ENCODE data around the gene TMC8. TPM values are rescaled to one million over a fixed set of nuclear protein-coding genes. Genes with fewer than 3 reads are reported as not detected.
"Not testable (repeated sequence)": the region's sequence is repeated elsewhere in the genome, so short reads cannot be mapped to it uniquely, and the experiment has no call there.

TMC8 gene
- total and polyA plus RNA-seq, 8 donors, result 0.51 to 6.0 (median 2.2) TPM

DNA sequence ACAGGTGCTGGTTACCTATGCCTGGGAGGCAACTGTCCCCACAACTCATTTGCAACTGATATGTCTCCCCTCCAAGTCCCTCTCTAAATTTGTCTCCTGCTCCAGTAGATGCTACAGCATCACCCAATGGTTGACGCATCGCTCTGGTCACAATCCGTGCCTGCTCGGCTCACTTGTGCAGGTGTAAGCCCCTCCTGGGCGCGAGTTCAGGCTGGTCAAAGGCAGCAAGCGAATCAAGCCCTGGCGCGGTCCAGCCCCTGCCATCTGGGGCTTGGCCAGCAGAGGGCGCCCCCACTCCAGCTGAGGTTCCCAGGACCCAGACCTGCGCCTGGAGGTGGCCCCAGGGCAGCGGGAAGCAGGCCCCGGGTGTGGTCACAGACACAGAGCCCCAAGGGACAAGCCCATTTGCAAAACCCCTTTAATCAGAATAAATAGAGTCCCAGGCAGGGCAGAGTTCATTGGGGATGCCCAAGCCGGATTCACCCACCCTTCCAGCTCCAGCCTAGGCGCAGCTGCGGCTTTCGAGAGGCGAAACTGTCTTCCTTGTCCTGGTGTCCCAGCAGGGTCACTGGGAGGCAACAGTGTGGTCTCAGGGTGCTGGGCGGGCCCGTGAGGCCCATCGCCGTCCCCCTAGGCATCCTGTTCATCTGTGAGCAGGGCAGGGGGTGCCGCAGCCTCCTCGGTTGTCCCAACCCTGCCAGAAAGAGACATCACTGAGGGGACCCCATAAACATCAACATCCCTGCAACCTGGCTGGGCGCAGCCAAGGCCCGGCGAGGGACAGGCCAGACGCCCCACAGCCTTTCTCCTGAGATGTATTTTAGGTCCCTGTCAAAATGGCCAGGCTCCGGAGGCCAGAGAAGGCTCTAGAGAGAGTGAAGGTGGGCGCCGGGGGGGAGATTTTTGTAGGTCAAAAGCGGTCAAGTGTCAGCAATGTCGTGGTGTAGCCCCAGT is 17.8 kb upstream of the TMC8 start:
- Histone ChIP-seq H3K4me1 (no peaks in the 10 kb centered on the region), H3K9me3 (no peaks in the 10 kb centered on the region), H3K4me3 (no peak overlapping the region), H3K27me3 (no peaks in the 10 kb centered on the region), H3K36me3 (no peaks in the 10 kb centered on the region), H3K27ac (no peak overlapping the region)
- TF ChIP-seq, protein P1, sequence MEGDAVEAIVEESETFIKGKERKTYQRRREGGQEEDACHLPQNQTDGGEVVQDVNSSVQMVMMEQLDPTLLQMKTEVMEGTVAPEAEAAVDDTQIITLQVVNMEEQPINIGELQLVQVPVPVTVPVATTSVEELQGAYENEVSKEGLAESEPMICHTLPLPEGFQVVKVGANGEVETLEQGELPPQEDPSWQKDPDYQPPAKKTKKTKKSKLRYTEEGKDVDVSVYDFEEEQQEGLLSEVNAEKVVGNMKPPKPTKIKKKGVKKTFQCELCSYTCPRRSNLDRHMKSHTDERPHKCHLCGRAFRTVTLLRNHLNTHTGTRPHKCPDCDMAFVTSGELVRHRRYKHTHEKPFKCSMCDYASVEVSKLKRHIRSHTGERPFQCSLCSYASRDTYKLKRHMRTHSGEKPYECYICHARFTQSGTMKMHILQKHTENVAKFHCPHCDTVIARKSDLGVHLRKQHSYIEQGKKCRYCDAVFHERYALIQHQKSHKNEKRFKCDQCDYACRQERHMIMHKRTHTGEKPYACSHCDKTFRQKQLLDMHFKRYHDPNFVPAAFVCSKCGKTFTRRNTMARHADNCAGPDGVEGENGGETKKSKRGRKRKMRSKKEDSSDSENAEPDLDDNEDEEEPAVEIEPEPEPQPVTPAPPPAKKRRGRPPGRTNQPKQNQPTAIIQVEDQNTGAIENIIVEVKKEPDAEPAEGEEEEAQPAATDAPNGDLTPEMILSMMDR (IDR thresholded peaks at IDR 0.05), result peak; percentile 97 to 99 (median 98)
- WGBS, 2 donors, result 41 to 55% methylated on average over 32 to 33 of the region's 33 CpGs
- FAIRE-seq (no peak), ATAC-seq (peak; percentile 75 to 87 (median 85)), DNase-seq (peak in 5 of 6 donors; percentile 59 to 97 (median 85))
- intact Hi-C loops (cut with DNase I), result loop anchor here in 2 of 3 donors (5.0 to 10.0 kb wide), 2 partner anchors 135 to 312 kb away; no protein-coding TSS in a partner anchor

DNA sequence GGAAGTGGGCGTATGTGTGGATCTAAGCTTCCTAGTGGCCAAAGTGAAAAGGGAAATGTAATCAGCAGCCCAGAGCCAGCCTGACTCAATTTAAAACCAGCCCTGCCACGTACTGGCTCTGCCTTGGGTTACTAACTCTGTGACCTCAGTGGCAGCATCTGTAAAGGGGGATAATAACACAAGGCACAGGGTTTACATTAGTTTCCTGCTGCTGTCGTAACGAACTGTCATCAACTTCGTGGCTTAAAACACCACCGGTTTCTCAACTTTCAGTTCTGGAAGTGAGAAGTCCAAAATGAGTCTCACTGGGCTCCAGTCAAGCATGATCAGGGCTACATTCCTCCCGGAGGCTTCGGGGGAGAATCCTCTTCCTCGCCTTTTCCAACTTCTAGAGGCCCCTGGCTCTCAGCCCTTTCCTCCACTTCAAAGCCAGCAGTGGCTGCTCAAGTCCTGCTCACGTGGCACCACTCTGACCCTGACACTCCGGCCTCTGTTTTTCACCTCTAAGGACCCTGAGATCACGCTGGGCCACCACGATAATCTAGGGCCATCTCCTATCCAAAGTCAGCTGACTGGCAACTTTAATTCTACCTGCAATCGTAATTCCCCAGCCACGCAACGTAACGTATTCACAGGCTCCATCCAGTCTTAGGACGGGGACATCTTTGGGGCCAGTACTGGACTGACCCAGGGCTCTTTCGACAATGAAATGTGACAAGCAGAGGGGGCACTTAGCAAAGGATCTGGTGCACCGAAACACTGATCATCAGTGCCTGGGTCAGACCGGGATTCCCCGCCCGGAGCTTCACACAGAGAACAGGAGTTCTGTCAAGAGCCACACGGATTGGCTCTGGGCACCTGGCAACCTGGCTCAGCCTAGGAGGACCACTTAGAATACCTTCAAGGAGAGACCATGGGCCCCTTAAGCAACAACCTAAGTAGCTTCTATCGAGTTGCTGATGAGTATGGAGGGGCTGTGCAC is 16.5 kb upstream of the TMC8 start:
- H3K36me3 ChIP-seq, result no peaks in the 10 kb centered on the region
- H3K27me3 ChIP-seq, result no peaks in the 10 kb centered on the region
- no peaks in the 10 kb centered on the region for H3K4me1 ChIP-seq
- H3K9me3 ChIP-seq, result no peaks in the 10 kb centered on the region
- H3K27ac ChIP-seq, result no peak overlapping the region
- TF ChIP-seq, protein P1 (IDR thresholded peaks at IDR 0.05), result no peak
- no peak overlapping the region for H3K4me3 ChIP-seq
- 78 to 84% methylated on average over 25 of the region's 25 CpGs for WGBS, 2 donors
- FAIRE-seq (no peak), ATAC-seq (no peak), DNase-seq (peak in 1 of 6 donors; percentile 17)
- intact Hi-C loops (cut with DNase I), result loop anchor here in 2 of 3 donors (5.0 to 10.0 kb wide), 2 partner anchors 133 to 311 kb away; no protein-coding TSS in a partner anchor

DNA sequence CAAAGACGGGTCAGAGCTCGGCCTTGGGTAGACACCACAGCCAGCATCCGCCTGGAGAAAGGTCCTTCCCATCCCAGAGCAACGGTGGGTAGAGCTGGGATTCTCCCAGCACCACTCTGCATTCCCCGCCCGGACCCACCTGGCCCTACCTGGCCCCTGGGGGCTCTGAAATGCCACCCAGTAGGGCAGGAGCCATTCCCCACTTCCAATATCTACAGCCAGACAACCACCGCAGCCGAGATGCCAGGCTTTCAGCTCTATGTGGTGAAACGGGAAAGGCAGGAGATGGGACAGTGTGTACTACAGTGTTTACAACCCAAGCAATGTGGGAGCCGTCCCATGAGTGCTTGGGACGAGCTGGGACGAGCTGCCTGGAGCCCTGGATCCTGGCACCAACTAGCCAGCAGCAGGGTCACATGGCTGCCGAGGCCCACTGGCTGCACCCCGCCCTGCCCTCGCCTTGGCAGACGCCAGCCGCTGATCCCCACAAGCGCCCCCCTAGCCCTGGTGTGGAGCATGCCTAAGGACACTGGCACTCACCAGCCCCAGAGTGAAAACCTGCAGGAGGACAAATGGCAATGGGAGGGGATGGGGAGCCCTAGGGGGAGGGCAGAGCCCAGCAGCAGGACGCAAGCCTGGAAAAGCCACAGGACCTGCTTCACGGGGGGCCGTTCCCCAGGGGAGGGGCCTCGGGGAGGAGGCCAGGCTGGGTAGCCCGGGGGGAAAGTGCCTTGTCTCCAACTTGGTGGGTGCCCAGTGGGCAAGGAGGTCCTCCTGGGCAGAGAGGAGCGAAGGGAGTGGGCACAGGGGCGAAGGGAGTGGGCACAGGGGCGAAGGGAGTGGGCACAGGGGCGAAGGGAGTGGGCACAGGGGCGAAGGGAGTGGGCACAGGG is 15.5 kb upstream of the TMC8 start:
- no peaks in the 10 kb centered on the region for H3K36me3 ChIP-seq
- H3K4me3 ChIP-seq, result no peak overlapping the region
- H3K4me1 ChIP-seq, result no peaks in the 10 kb centered on the region
- intact Hi-C loops (cut with DNase I), result loop anchor here in 2 of 3 donors (5.0 to 10.0 kb wide), 2 partner anchors 132 to 310 kb away; no protein-coding TSS in a partner anchor
- H3K9me3 ChIP-seq, result no peaks in the 10 kb centered on the region
- TF ChIP-seq, protein P1 (IDR thresholded peaks at IDR 0.05), result no peak
- peak in 2 of 6 donors; percentile 13 to 65 for DNase-seq
- H3K27me3 ChIP-seq, result no peaks in the 10 kb centered on the region
- no peak for ATAC-seq
- 70 to 84% methylated on average over 23 to 27 of the region's 28 CpGs for WGBS, 2 donors
- H3K27ac ChIP-seq, result no peak overlapping the region
- FAIRE-seq, result no peak

DNA sequence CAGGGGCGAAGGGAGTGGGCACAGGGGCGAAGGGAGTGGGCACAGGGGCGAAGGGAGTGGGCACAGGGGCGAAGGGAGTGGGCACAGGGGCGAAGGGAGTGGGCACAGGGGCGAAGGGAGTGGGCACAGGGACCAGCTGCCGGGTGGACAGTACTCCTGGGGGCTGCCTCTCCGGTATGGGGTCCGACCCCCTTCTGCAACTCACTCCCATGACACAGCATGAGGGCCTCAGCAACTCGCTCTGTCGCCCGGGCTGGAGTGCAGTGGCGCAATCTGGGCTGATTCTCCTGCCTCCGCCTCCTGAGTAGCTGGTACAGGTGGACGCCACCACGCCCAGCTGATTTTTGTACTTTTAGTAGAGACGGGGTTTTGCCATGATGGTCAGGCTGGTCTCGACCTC is 14.8 kb upstream of the TMC8 start:
- H3K27me3 ChIP-seq, DNase-seq, H3K36me3 ChIP-seq, H3K27ac ChIP-seq, ATAC-seq, H3K4me1 ChIP-seq, H3K4me3 ChIP-seq, H3K9me3 ChIP-seq, FAIRE-seq: not testable (repeated sequence)
- WGBS, 2 donors, result 91 to 98% methylated on average over 11 to 15 of the region's 18 CpGs
- intact Hi-C loops (cut with DNase I), result loop anchor here in 1 of 3 donors (10.0 kb wide), 1 partner anchor 309 kb away; no protein-coding TSS in a partner anchor

Data from pancreas (tissue), 10 donors.